Adrenal gland (tissue), 12 donors: ENCODE data around the gene LYZ. TPM values are rescaled to one million over a fixed set of nuclear protein-coding genes. Genes with fewer than 3 reads are reported as not detected.

Experiments used
- DNase-seq, 7 donors: peaks; one replicate each; pipeline ENCODE4 v3.0.0-alpha.2; 2019 to 2020
- H3K27ac ChIP-seq, 5 donors: fragments of 200-600 bp; sonication (generic) in 4 of 5; 1 replicate in 3 of 5; 2 replicates in 2 of 5; pipeline versions ENCODE4 v1.5.1 to v1.8.0; 2016 to 2020; ENCODE audit warnings: mild to moderate bottlenecking in 1 of 5
- H3K27me3 ChIP-seq: fragments of 200-600 bp; 2 replicates; pipeline ENCODE4 v1.8.0; 2021
- H3K36me3 ChIP-seq, 2 donors: fragments of 200-600 bp; replicated peaks in 1 of 2; 1 replicate in 1 of 2; 2 replicates in 1 of 2; pipeline versions ENCODE4 v1.5.1 to v1.8.0; 2018 to 2022
- H3K4me1 ChIP-seq, 2 donors: fragments of 200-600 bp; replicated peaks in 1 of 2; 1 replicate in 1 of 2; 2 replicates in 1 of 2; pipeline versions ENCODE4 v1.5.1 to v1.8.0; 2018 to 2021
- H3K4me3 ChIP-seq, 4 donors: fragments of 200-600 bp; sonication (generic) in 3 of 4; one replicate each; pipeline ENCODE4 v1.5.1; 2016 to 2018
- H3K9me3 ChIP-seq, 3 donors: fragments of 200-600 bp; sonication (generic) in 1 of 3; replicated peaks in 1 of 3; 1 replicate in 2 of 3; 2 replicates in 1 of 3; pipeline versions ENCODE4 v1.5.1 to v1.8.0; 2016 to 2021
- CTCF ChIP-seq, 6 experiments: fragments of 450-650 bp in 4 of 6; fragments of 200-600 bp in 2 of 6; sonication (generic) in 1 of 6; IDR thresholded peaks; 1 replicate in 5 of 6; 2 replicates in 1 of 6; pipeline versions ENCODE4 v1.5.1 to v1.8.0; 2016 to 2021; ENCODE audit warnings: antibody characterized with exemption in 6 of 6, mild to moderate bottlenecking in 2 of 6, moderate library complexity in 1 of 6
- POLR2A ChIP-seq, 2 donors: fragments of 450-650 bp; IDR thresholded peaks; one replicate each; pipeline ENCODE4 v1.6.1; 2017; ENCODE audit warnings: antibody characterized with exemption in 2 of 2, mild to moderate bottlenecking in 2 of 2, moderate library complexity in 1 of 2
- WGBS, 4 donors: extraction: QIAGEN DNeasy Blood & Tissue Kit in 2 of 4; methylation state at CpG; one replicate each; pipeline versions ENCODE4 v1.1.5 to v1.1.7; 2013 to 2017; 5-methylcytosine and 5-hydroxymethylcytosine counted together
- intact Hi-C, 2 donors: fragments of 100-400 bp; cut with DNase I; formaldehyde crosslinking; loops; one replicate each; pipeline versions ENCODE4 v1.14.1 to v1.15.0; 2022 to 2023
- polyA plus RNA-seq, 3 donors: library from polyadenylated mRNA; stranded (reverse); fragments of 200-250 nt in 2 of 3; fragments of 350-450 nt in 1 of 3; fragmentation: Illumina TruSeq in 1 of 3; extraction: RNeasy Lipid Tissue Mini Kit (QIAGEN cat#74804) in 1 of 3; gene quantifications; one replicate each; pipeline ENCODE4 v1.2.3, GENCODE V29; 2013 to 2014
- total RNA-seq, 9 donors: library from RNA; depleted of rRNA in 4 of 9; stranded (reverse); fragments of >200 nt in 4 of 9; fragments of 120-200 nt in 1 of 9; fragmentation: NEBNext Ultra II Directional in 1 of 9; extraction: Animal tissue kit (Norgen Biotek cat#: 25700) in 1 of 9; gene quantifications; one replicate each; pipeline versions ENCODE4 v1.1.0 to v1.2.4, GENCODE V29; 2013 to 2023
- donor health status: healthy with polysubstance abuse.
- donor health status: Bipolar disorder and iron deficiency.
- donor health status: DM: yes; HTN: yes; CAD: no.
- donor health status: DM: no; HTN: no; CAD: no.
- donor health status: DM: no; HTN: no; CAD: no.
- donor health status: DM: yes; HTN: yes; CAD: no.

LYZ gene
- total and polyA plus RNA-seq, 12 donors = 8.2 to 98.5 (median 28.6) TPM

GRCh38 chr12:69332815-69333358, 15.3 kb upstream of the LYZ start:
- Histone ChIP-seq H3K9me3 (no peaks in the 10 kb centered on the region), H3K36me3 (no peaks in the 10 kb centered on the region), H3K4me1 (peaks cover 0 to 5% of the 10 kb centered on the region in 2 donors), H3K27me3 (no peaks in the 10 kb centered on the region), H3K27ac (no peak overlapping the region), H3K4me3 (no peak overlapping the region)
- intact Hi-C loops = no loop called here
- 89 to 92% (median 91%) methylated on average over 6 of the region's 6 CpGs for WGBS, 4 donors
- DNase-seq = no peak
- TF ChIP-seq CTCF (IDR thresholded peaks at IDR 0.05) = no peak
- no peak for TF ChIP-seq POLR2A (IDR thresholded peaks at IDR 0.05)

GRCh38 chr12:69334158-69334557, 14.0 kb upstream of the LYZ start:
- intact Hi-C loops = no loop called here
- no peak for DNase-seq
- H3K4me1 ChIP-seq = peaks cover 0 to 5% of the 10 kb centered on the region in 2 donors
- H3K27me3 ChIP-seq = no peaks in the 10 kb centered on the region
- no peak overlapping the region for H3K4me3 ChIP-seq
- H3K9me3 ChIP-seq = no peaks in the 10 kb centered on the region
- no peaks in the 10 kb centered on the region for H3K36me3 ChIP-seq
- TF ChIP-seq POLR2A (IDR thresholded peaks at IDR 0.05) = no peak
- no peak for TF ChIP-seq CTCF (IDR thresholded peaks at IDR 0.05)
- no peak overlapping the region for H3K27ac ChIP-seq

- Histone ChIP-seq H3K27me3 (no peaks in the 10 kb centered on the region), H3K27ac (no peak overlapping the region), H3K36me3 (no peaks in the 10 kb centered on the region), H3K4me3 (no peak overlapping the region), H3K9me3 (no peaks in the 10 kb centered on the region), H3K4me1 (peaks cover 0 to 7% of the 10 kb centered on the region in 2 donors)
- intact Hi-C loops = no loop called here
- WGBS, 4 donors = 74 to 86% (median 80%) methylated on average over 2 of the region's 2 CpGs
- TF ChIP-seq POLR2A (IDR thresholded peaks at IDR 0.05) (no peak), CTCF (IDR thresholded peaks at IDR 0.05) (no peak)
- no peak for DNase-seq
Observed at GRCh38 chr12:69337311-69338090, 10.7 kb upstream of the LYZ start.

GRCh38 chr12:69338120-69338859, 9.9 kb upstream of the LYZ start:
- DNase-seq = no peak
- no peaks in the 10 kb centered on the region for H3K27me3 ChIP-seq
- no peaks in the 10 kb centered on the region for H3K9me3 ChIP-seq
- H3K27ac ChIP-seq = no peak overlapping the region
- peaks cover 0 to 7% of the 10 kb centered on the region in 2 donors for H3K4me1 ChIP-seq
- H3K36me3 ChIP-seq = no peaks in the 10 kb centered on the region
- TF ChIP-seq CTCF (IDR thresholded peaks at IDR 0.05) (no peak), POLR2A (IDR thresholded peaks at IDR 0.05) (no peak)
- WGBS, 4 donors = 71 to 80% (median 78%) methylated on average over 3 of the region's 3 CpGs
- intact Hi-C loops = no loop called here
- H3K4me3 ChIP-seq = no peak overlapping the region
